Measurements from ENCODE around the gene MARF1. TPM values are rescaled to one million over a fixed set of nuclear protein-coding genes. Genes with fewer than 3 reads are reported as not detected.

Gene MARF1
- total RNA-seq, 4 donors from 2014 or later = 16.8 to 33.8 (median 19.2) TPM

DNA sequence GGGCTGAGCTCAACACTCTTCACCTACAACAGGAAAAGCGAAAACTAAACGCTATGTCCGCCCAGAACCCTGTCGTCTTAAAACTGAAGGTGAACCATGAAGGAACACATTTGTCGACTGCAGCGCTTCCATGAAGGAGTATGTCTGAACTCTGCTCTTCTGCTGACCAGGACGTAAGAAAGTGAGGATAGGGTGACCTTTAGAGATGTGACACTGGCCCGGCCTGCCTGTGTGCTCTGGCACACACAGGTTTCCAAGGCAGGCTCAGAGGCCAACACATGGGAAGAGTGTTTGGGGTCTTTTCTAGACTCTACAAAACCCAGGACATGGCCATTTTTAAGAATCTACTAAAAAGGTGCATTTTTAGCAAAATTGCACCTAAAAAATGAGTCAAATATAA lies 21.1 kb downstream of the MARF1 start:
- H3K4me3 ChIP-seq = no peak overlapping the region
- H3K4me1 ChIP-seq = no peaks in the 10 kb centered on the region
- H3K27me3 ChIP-seq = no peaks in the 10 kb centered on the region
- no peak overlapping the region for H3K27ac ChIP-seq
- 91 to 96% methylated on average over 8 of the region's 8 CpGs for WGBS, 2 donors
- H3K9me3 ChIP-seq = no peaks in the 10 kb centered on the region
- DNase-seq = no peak
- intact Hi-C loops (cut with DNase I) = no loop called here
- TF ChIP-seq, protein P1, sequence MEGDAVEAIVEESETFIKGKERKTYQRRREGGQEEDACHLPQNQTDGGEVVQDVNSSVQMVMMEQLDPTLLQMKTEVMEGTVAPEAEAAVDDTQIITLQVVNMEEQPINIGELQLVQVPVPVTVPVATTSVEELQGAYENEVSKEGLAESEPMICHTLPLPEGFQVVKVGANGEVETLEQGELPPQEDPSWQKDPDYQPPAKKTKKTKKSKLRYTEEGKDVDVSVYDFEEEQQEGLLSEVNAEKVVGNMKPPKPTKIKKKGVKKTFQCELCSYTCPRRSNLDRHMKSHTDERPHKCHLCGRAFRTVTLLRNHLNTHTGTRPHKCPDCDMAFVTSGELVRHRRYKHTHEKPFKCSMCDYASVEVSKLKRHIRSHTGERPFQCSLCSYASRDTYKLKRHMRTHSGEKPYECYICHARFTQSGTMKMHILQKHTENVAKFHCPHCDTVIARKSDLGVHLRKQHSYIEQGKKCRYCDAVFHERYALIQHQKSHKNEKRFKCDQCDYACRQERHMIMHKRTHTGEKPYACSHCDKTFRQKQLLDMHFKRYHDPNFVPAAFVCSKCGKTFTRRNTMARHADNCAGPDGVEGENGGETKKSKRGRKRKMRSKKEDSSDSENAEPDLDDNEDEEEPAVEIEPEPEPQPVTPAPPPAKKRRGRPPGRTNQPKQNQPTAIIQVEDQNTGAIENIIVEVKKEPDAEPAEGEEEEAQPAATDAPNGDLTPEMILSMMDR (IDR thresholded peaks at IDR 0.05) = no peak
- no peak for TF ChIP-seq POLR2A (IDR thresholded peaks at IDR 0.05)
- peaks cover 9 to 100% (median 57%) of the 10 kb centered on the region in 3 donors for H3K36me3 ChIP-seq

DNA sequence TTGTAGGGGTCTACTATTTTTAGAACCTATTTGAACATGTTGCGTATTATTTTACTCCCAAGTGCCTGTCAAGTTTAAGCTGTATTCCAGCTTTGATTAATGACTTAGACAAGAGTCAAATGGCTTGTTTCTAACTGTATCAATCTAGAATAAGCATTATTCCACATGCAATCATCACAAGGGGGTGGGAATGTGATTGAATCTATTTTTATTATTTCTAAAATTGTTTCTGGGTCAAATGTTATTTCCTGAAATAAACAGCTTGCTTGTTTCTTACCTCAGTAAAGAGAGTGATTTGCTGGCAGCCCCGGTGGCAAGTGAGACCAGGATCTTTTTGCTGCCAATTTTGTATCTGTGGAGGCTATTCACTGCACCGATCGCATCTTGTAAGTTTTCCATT lies 21.5 kb downstream of the MARF1 start:
- intact Hi-C loops (cut with DNase I) = no loop called here
- Histone ChIP-seq H3K36me3 (peaks cover 9 to 100% (median 61%) of the 10 kb centered on the region in 3 donors), H3K4me3 (no peak overlapping the region), H3K27me3 (no peaks in the 10 kb centered on the region), H3K4me1 (no peaks in the 10 kb centered on the region), H3K27ac (no peak overlapping the region), H3K9me3 (no peaks in the 10 kb centered on the region)
- WGBS, 2 donors = 87 to 94% methylated on average over 4 of the region's 4 CpGs
- TF ChIP-seq POLR2A (IDR thresholded peaks at IDR 0.05) = no peak
- TF ChIP-seq, protein P1 (IDR thresholded peaks at IDR 0.05) = no peak
- no peak for DNase-seq

DNA sequence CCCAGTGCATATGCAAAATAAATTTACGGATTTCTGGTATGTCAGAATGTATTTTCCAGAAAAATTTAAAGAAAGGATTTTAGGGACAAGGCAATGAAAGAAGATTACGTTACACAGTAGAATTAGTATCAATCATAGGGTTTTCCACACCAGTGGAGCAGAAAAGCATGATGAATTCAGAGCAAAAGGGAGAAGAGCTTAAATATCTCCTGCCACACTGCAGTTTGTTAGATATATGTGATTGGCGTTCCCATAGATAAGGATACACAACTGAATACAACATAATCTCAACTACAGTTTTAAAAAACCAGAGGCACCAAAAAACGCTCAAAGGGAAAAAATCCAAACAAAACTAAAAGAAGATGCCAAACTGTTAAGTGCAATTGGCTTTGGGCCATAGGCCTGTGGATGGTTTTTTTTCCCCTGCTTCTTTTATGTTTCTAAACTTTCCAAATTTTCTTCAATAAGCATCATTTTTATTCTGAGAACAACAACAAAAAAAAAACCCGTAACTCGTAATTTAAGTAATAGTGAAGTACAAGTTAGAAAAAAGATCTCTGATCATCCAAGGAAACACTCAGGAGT lies 22.3 kb downstream of the MARF1 start:
- Histone ChIP-seq H3K36me3 (peaks cover 9 to 100% (median 68%) of the 10 kb centered on the region in 3 donors), H3K4me1 (no peaks in the 10 kb centered on the region), H3K27me3 (no peaks in the 10 kb centered on the region), H3K9me3 (no peaks in the 10 kb centered on the region), H3K27ac (no peak overlapping the region), H3K4me3 (no peak overlapping the region)
- 80 to 82% methylated on average over 6 of the region's 6 CpGs for WGBS, 2 donors
- intact Hi-C loops (cut with DNase I) = no loop called here
- no peak for DNase-seq
- TF ChIP-seq POLR2A (IDR thresholded peaks at IDR 0.05) = no peak
- TF ChIP-seq, protein P1 (IDR thresholded peaks at IDR 0.05) = no peak

DNA sequence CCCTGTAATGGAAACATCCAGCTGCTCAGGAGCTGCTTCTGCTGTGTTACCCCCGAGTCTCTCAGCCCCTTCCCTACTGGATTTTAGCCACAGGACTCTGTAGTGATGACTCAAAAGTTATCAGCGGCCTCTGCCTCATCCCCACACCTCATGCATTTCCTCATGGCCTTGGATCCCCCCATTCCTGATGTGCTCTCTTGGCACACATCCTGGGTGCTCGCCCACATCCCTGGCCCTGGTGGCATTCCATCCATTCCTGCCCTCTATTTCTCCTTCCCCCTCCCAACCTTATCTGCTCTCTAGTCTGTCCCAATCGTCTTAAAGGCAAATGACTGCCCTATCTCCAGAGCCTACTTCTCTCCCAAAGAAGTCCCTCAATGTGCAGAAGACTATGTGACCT lies 24.6 kb downstream of the MARF1 start:
- 93 to 95% methylated on average over 4 of the region's 4 CpGs for WGBS, 2 donors
- H3K27me3 ChIP-seq = no peaks in the 10 kb centered on the region
- no peak for TF ChIP-seq POLR2A (IDR thresholded peaks at IDR 0.05)
- no peaks in the 10 kb centered on the region for H3K9me3 ChIP-seq
- intact Hi-C loops (cut with DNase I) = loop anchor here (10.0 kb wide), 1 partner anchor 56 kb away; no protein-coding TSS in a partner anchor
- H3K4me1 ChIP-seq = no peaks in the 10 kb centered on the region
- H3K36me3 ChIP-seq = peaks cover 0 to 100% (median 59%) of the 10 kb centered on the region in 3 donors
- no peak overlapping the region for H3K27ac ChIP-seq
- H3K4me3 ChIP-seq = no peak overlapping the region
- DNase-seq = no peak

DNA sequence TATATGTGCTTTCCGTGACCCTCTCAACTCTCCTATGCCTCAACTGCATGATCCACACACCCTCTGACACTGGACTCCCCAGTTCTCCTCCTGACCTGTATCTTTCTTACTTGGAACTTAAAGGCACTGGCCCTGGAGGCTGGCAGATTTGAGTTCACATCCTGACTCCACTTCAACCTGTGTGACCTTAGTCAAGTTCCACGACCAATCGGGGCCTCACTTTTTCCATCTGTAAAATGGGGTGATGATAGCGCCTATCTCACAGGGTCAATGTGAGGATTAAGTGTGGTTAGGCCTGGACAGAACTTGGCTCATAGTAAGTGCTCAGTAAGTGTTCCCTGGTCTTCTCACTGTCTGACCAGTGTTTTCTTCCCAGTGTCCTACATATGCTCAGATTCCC lies 25.1 kb downstream of the MARF1 start:
- H3K27ac ChIP-seq = no peak overlapping the region
- TF ChIP-seq, protein P1 (IDR thresholded peaks at IDR 0.05) = no peak
- TF ChIP-seq POLR2A (IDR thresholded peaks at IDR 0.05) = no peak
- 95 to 100% methylated on average over 1 to 4 of the region's 4 CpGs for WGBS, 2 donors
- intact Hi-C loops (cut with DNase I) = loop anchor here (10.0 kb wide), 1 partner anchor 57 kb away; no protein-coding TSS in a partner anchor
- no peaks in the 10 kb centered on the region for H3K27me3 ChIP-seq
- H3K36me3 ChIP-seq = peaks cover 0 to 100% (median 64%) of the 10 kb centered on the region in 3 donors
- no peak overlapping the region for H3K4me3 ChIP-seq
- no peaks in the 10 kb centered on the region for H3K4me1 ChIP-seq
- no peaks in the 10 kb centered on the region for H3K9me3 ChIP-seq
- DNase-seq = no peak

Measured in esophagus squamous epithelium (tissue), 5 donors.